ENCODE measurements around the gene MATCAP1. TPM values are rescaled to one million over a fixed set of nuclear protein-coding genes. Genes with fewer than 3 reads are reported as not detected.
A peak's percentile ranks its signal among the peaks of the same experiment; 100 is the strongest.

Gene MATCAP1
- total RNA-seq, 1 donor from 2014 or later = 29.0 TPM

- Histone ChIP-seq H3K27ac (no peak overlapping the region), H3K36me3 (peaks cover 2% of the 10 kb centered on the region), H3K4me1 (peaks cover 46% of the 10 kb centered on the region), H3K27me3 (ENCODE audit: low read depth) (no peaks in the 10 kb centered on the region), H3K4me3 (no peak overlapping the region), H3K9me3 (no peaks in the 10 kb centered on the region)
- ATAC-seq = no peak
- TF ChIP-seq, protein P1, sequence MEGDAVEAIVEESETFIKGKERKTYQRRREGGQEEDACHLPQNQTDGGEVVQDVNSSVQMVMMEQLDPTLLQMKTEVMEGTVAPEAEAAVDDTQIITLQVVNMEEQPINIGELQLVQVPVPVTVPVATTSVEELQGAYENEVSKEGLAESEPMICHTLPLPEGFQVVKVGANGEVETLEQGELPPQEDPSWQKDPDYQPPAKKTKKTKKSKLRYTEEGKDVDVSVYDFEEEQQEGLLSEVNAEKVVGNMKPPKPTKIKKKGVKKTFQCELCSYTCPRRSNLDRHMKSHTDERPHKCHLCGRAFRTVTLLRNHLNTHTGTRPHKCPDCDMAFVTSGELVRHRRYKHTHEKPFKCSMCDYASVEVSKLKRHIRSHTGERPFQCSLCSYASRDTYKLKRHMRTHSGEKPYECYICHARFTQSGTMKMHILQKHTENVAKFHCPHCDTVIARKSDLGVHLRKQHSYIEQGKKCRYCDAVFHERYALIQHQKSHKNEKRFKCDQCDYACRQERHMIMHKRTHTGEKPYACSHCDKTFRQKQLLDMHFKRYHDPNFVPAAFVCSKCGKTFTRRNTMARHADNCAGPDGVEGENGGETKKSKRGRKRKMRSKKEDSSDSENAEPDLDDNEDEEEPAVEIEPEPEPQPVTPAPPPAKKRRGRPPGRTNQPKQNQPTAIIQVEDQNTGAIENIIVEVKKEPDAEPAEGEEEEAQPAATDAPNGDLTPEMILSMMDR (IDR thresholded peaks at IDR 0.05) = no peak
- DNase-seq = no peak
- intact Hi-C loops (cut with DNase I) = no loop called here
Observed at GRCh38 chr16:67188323-67188722, 4.6 kb upstream of the MATCAP1 start.

- no peak for ATAC-seq
- Histone ChIP-seq H3K4me3 (no peak overlapping the region), H3K36me3 (no peaks in the 10 kb centered on the region), H3K9me3 (no peaks in the 10 kb centered on the region), H3K27me3 (ENCODE audit: low read depth) (no peaks in the 10 kb centered on the region), H3K27ac (no peak overlapping the region), H3K4me1 (peaks cover 47% of the 10 kb centered on the region)
- intact Hi-C loops (cut with DNase I) = no loop called here
- TF ChIP-seq, protein P1 (IDR thresholded peaks at IDR 0.05) = no peak
- no peak for DNase-seq
Observed at GRCh38 chr16:67187175-67187890, 3.6 kb upstream of the MATCAP1 start.

DNA sequence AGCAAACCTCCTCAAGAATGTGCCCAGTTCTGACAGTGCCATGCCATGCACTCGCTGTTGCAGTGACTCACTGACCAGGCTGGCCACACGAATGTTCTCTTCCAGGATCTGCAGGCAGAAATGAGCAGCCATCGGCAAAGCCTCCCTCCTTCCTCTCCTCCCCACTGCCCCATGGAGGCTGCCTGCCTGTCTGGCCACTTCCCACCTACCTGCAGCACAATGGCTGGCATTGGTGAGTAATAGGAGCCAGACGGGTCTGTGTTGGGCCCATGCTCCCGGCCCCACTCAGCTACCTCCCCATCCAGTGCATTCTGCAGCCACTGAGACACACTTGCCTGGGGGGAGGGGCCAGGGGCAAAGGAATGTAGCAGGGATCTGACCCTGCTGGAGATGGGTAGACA lies 2.8 kb upstream of the MATCAP1 start:
- Histone ChIP-seq H3K27ac (no peak overlapping the region), H3K4me3 (no peak overlapping the region), H3K27me3 (ENCODE audit: low read depth) (no peaks in the 10 kb centered on the region), H3K4me1 (peaks cover 51% of the 10 kb centered on the region), H3K36me3 (no peaks in the 10 kb centered on the region), H3K9me3 (no peaks in the 10 kb centered on the region)
- TF ChIP-seq, protein P1 (IDR thresholded peaks at IDR 0.05) = no peak
- DNase-seq (no peak), ATAC-seq (no peak)
- intact Hi-C loops (cut with DNase I) = no loop called here

- H3K27ac ChIP-seq = no peak overlapping the region
Observed at GRCh38 chr16:67185651-67186134, 1.9 kb upstream of the MATCAP1 start.

GRCh38 chr16:67184995-67185650 lies 1.4 kb upstream of the MATCAP1 start:
- Histone ChIP-seq H3K4me3 (peak overlapping the region; percentile 73), H3K27ac (no peak overlapping the region), H3K27me3 (ENCODE audit: low read depth) (no peaks in the 10 kb centered on the region), H3K9me3 (no peaks in the 10 kb centered on the region), H3K36me3 (no peaks in the 10 kb centered on the region), H3K4me1 (peaks cover 42% of the 10 kb centered on the region)
- DNase-seq (peak; percentile 94), ATAC-seq (peak; percentile 72 to 75)
- intact Hi-C loops (cut with DNase I) = no loop called here
- TF ChIP-seq, protein P1 (IDR thresholded peaks at IDR 0.05) = peak; percentile 89

More at GRCh38 chr16:67185651-67186134, 1.9 kb upstream of the MATCAP1 start:
- Histone ChIP-seq H3K27me3 (ENCODE audit: low read depth) (no peaks in the 10 kb centered on the region), H3K9me3 (no peaks in the 10 kb centered on the region), H3K36me3 (no peaks in the 10 kb centered on the region), H3K4me3 (peak overlapping the region; percentile 73), H3K4me1 (peaks cover 44% of the 10 kb centered on the region)
- no peak for DNase-seq
- intact Hi-C loops (cut with DNase I) = no loop called here
- TF ChIP-seq, protein P1 (IDR thresholded peaks at IDR 0.05) = no peak
- ATAC-seq = no peak
